GM21381 (cell line): ENCODE data around the gene NTF3.

Experiments used
- ATAC-seq: cut with Tn5 transposase; IDR thresholded peaks from one replicate; pipeline ENCODE4 v1.9.1; 2021; ENCODE audit warnings: mild to moderate bottlenecking, moderate library complexity; ENCODE audit not compliant: unreplicated experiment

Gene NTF3

GRCh38 chr12:5485454-5485853 is 53.5 kb downstream of the NTF3 start:
- no peak for ATAC-seq

- no peak for ATAC-seq
These were observed 55.2 kb downstream of the NTF3 start for GRCh38 chr12:5487076-5487475.

GRCh38 chr12:5487948-5488625 is 56.2 kb downstream of the NTF3 start:
- no peak for ATAC-seq

GRCh38 chr12:5488626-5488955 is 56.7 kb downstream of the NTF3 start:
- ATAC-seq, result no peak

GRCh38 chr12:5489017-5489416 is 57.1 kb downstream of the NTF3 start:
- ATAC-seq, result no peak

- no peak for ATAC-seq
These were observed 58.0 kb downstream of the NTF3 start for GRCh38 chr12:5489760-5490406.

GRCh38 chr12:5492562-5492961 is 60.7 kb downstream of the NTF3 start:
- no peak for ATAC-seq

GRCh38 chr12:5493018-5493417 is 61.1 kb downstream of the NTF3 start:
- no peak for ATAC-seq

GRCh38 chr12:5494343-5494742 is 62.4 kb downstream of the NTF3 start:
- no peak for ATAC-seq

- ATAC-seq, result no peak
These were observed 65.6 kb downstream of the NTF3 start for GRCh38 chr12:5497329-5498053.

- no peak for ATAC-seq
These were observed 66.2 kb downstream of the NTF3 start for GRCh38 chr12:5498076-5498475.

- ATAC-seq, result no peak
These were observed 66.9 kb downstream of the NTF3 start for GRCh38 chr12:5498806-5499205.

- ATAC-seq, result no peak
These were observed 67.8 kb downstream of the NTF3 start for GRCh38 chr12:5499566-5500330.

GRCh38 chr12:5500331-5500659 is 68.4 kb downstream of the NTF3 start:
- no peak for ATAC-seq

- ATAC-seq, result no peak
These were observed 71.9 kb downstream of the NTF3 start for GRCh38 chr12:5503774-5504173.

- ATAC-seq, result no peak
These were observed 73.2 kb downstream of the NTF3 start for GRCh38 chr12:5505116-5505515.

- no peak for ATAC-seq
These were observed 73.8 kb downstream of the NTF3 start for GRCh38 chr12:5505751-5506150.

GRCh38 chr12:5506295-5506694 is 74.4 kb downstream of the NTF3 start:
- ATAC-seq, result no peak

- ATAC-seq, result no peak
These were observed 74.9 kb downstream of the NTF3 start for GRCh38 chr12:5506821-5507231.

GRCh38 chr12:5507401-5507935 is 75.6 kb downstream of the NTF3 start:
- ATAC-seq, result no peak

GRCh38 chr12:5507944-5508343 is 76.0 kb downstream of the NTF3 start:
- ATAC-seq, result no peak
